ENCODE data around the gene FALEC.
"Not testable (repeated sequence)": the region's sequence is repeated elsewhere in the genome, so short reads cannot be mapped to it uniquely, and the experiment has no call there.

Gene FALEC

GRCh38 chr1:150562446-150563339, 47.1 kb downstream of the FALEC start:
- Mint-ChIP-seq H3K9me3 (no peaks in the 10 kb centered on the region), H3K27me3 (no peaks in the 10 kb centered on the region), H3K4me1 (peaks cover 70% of the 10 kb centered on the region), H3K4me3 (peak overlapping the region; percentile 96), H3K36me3 (peaks cover 11% of the 10 kb centered on the region), H3K27ac (peak overlapping the region; percentile 100)
- DNase-seq, result peak; percentile 89
- CTCF ChIA-PET, result interaction anchor here (1.2 to 11.7 kb wide), 6 partner anchors 13 to 307 kb away, joined by 3 to 221 read pairs (median 57); partner anchors contain the start of genes ENSA and MCL1

GRCh38 chr1:150563340-150564038, 47.9 kb downstream of the FALEC start:
- CTCF ChIA-PET, result interaction anchor here (1.7 to 11.7 kb wide), 4 partner anchors 12 to 64 kb away, joined by 4 to 221 read pairs (median 110); partner anchors contain the start of gene MCL1
- peak overlapping the region; percentile 96 for H3K4me3 Mint-ChIP-seq
- peak; percentile 55 for DNase-seq
- no peaks in the 10 kb centered on the region for H3K9me3 Mint-ChIP-seq
- no peaks in the 10 kb centered on the region for H3K27me3 Mint-ChIP-seq
- H3K4me1 Mint-ChIP-seq, result peaks cover 78% of the 10 kb centered on the region
- peak overlapping the region; percentile 100 for H3K27ac Mint-ChIP-seq
- peaks cover 14% of the 10 kb centered on the region for H3K36me3 Mint-ChIP-seq

- Mint-ChIP-seq H3K4me1 (peaks cover 86% of the 10 kb centered on the region), H3K4me3 (peak overlapping the region; percentile 96), H3K36me3 (peaks cover 19% of the 10 kb centered on the region), H3K27ac (peak overlapping the region; percentile 100), H3K9me3 (no peaks in the 10 kb centered on the region), H3K27me3 (no peaks in the 10 kb centered on the region)
- CTCF ChIA-PET, result interaction anchor here (0.8 to 11.7 kb wide), 6 partner anchors 11 to 309 kb away, joined by 3 to 221 read pairs (median 30); partner anchors contain the start of gene MCL1
- DNase-seq, result peak; percentile 55
These were observed 48.8 kb downstream of the FALEC start for GRCh38 chr1:150564051-150564991.

- CTCF ChIA-PET, result interaction anchor here (0.8 to 11.7 kb wide), 5 partner anchors 10 to 310 kb away, joined by 3 to 221 read pairs (median 56); partner anchors contain the start of gene MCL1
- DNase-seq, H3K27me3 Mint-ChIP-seq, H3K9me3 Mint-ChIP-seq: not testable (repeated sequence)
- H3K36me3 Mint-ChIP-seq, result peaks cover 30% of the 10 kb centered on the region
- H3K4me3 Mint-ChIP-seq, result peak overlapping the region; percentile 41
- peak overlapping the region; percentile 100 for H3K27ac Mint-ChIP-seq
- peaks cover 89% of the 10 kb centered on the region for H3K4me1 Mint-ChIP-seq
These were observed 49.9 kb downstream of the FALEC start for GRCh38 chr1:150565240-150565991.

- H3K36me3 Mint-ChIP-seq, result peaks cover 37% of the 10 kb centered on the region
- no peaks in the 10 kb centered on the region for H3K9me3 Mint-ChIP-seq
- CTCF ChIA-PET, result interaction anchor here (0.9 to 11.7 kb wide), 4 partner anchors 8 to 331 kb away, joined by 3 to 221 read pairs (median 8); partner anchors contain the start of gene MCL1
- peaks cover 91% of the 10 kb centered on the region for H3K4me1 Mint-ChIP-seq
- H3K27ac Mint-ChIP-seq, result peak overlapping the region; percentile 94
- no peak for DNase-seq
- no peaks in the 10 kb centered on the region for H3K27me3 Mint-ChIP-seq
- H3K4me3 Mint-ChIP-seq, result peak overlapping the region; percentile 81
These were observed 51.2 kb downstream of the FALEC start for GRCh38 chr1:150566589-150567340.

- DNase-seq, result peak; percentile 80
- CTCF ChIA-PET, result interaction anchor here (0.9 to 11.7 kb wide), 5 partner anchors 8 to 332 kb away, joined by 3 to 221 read pairs (median 7); partner anchors contain the start of gene MCL1
These were observed 51.8 kb downstream of the FALEC start for GRCh38 chr1:150567341-150567716.

GRCh38 chr1:150567717-150568593, 52.4 kb downstream of the FALEC start:
- Mint-ChIP-seq H3K9me3 (no peaks in the 10 kb centered on the region), H3K27ac (peak overlapping the region; percentile 94), H3K4me3 (peak overlapping the region; percentile 81), H3K27me3 (no peaks in the 10 kb centered on the region), H3K4me1 (peaks cover 95% of the 10 kb centered on the region), H3K36me3 (peaks cover 48% of the 10 kb centered on the region)
- peak; percentile 75 for DNase-seq
- CTCF ChIA-PET, result interaction anchor here (0.9 to 11.7 kb wide), 6 partner anchors 7 to 332 kb away, joined by 3 to 221 read pairs (median 6); partner anchors contain the start of genes CTSS and MCL1

More at GRCh38 chr1:150567341-150567716, 51.8 kb downstream of the FALEC start:
- Mint-ChIP-seq H3K36me3 (peaks cover 42% of the 10 kb centered on the region), H3K4me1 (peaks cover 95% of the 10 kb centered on the region), H3K9me3 (no peaks in the 10 kb centered on the region), H3K27ac (peak overlapping the region; percentile 94), H3K4me3 (peak overlapping the region; percentile 81), H3K27me3 (no peaks in the 10 kb centered on the region)

GRCh38 chr1:150568594-150568966, 53.0 kb downstream of the FALEC start:
- Mint-ChIP-seq H3K27ac (peak overlapping the region; percentile 94), H3K4me3 (peak overlapping the region; percentile 81), H3K9me3 (no peaks in the 10 kb centered on the region), H3K36me3 (peaks cover 54% of the 10 kb centered on the region), H3K27me3 (no peaks in the 10 kb centered on the region), H3K4me1 (peaks cover 95% of the 10 kb centered on the region)
- DNase-seq, result no peak
- CTCF ChIA-PET, result interaction anchor here (1.2 to 13.1 kb wide), 5 partner anchors 5 to 196 kb away, joined by 3 to 221 read pairs (median 11); partner anchors contain the start of genes CTSS and MCL1

GRCh38 chr1:150572918-150573647, 57.5 kb downstream of the FALEC start:
- H3K4me1 Mint-ChIP-seq, result peaks cover 68% of the 10 kb centered on the region
- H3K36me3 Mint-ChIP-seq, result peaks cover 88% of the 10 kb centered on the region
- DNase-seq, result no peak
- CTCF ChIA-PET, result interaction anchor here (13.1 kb wide), 1 partner anchor 10 kb away, joined by 221 read pairs; no protein-coding TSS in a partner anchor
- H3K27ac Mint-ChIP-seq, result peak overlapping the region; percentile 94
- peak overlapping the region; percentile 96 for H3K4me3 Mint-ChIP-seq
- H3K9me3 Mint-ChIP-seq, result no peaks in the 10 kb centered on the region
- H3K27me3 Mint-ChIP-seq, result no peaks in the 10 kb centered on the region

GRCh38 chr1:150573648-150574071, 58.1 kb downstream of the FALEC start:
- DNase-seq, H3K27me3 Mint-ChIP-seq, H3K9me3 Mint-ChIP-seq: not testable (repeated sequence)
- Mint-ChIP-seq H3K4me3 (peak overlapping the region; percentile 96), H3K36me3 (peaks cover 90% of the 10 kb centered on the region), H3K4me1 (peaks cover 62% of the 10 kb centered on the region), H3K27ac (peak overlapping the region; percentile 94)
- CTCF ChIA-PET, result interaction anchor here (13.1 kb wide), 1 partner anchor 10 kb away, joined by 221 read pairs; no protein-coding TSS in a partner anchor

Data from activated naive CD4-positive, alpha-beta T cell treated with anti-CD3 and anti-CD28 coated beads, Interleukin-2, amount 10 ng/mL, durations not matched to agents 7 days and 5 days (primary cell).